Measurements from ENCODE around the gene LAG3.

LAG3 gene

GRCh38 chr12:6771509-6772330 lies 600 bp upstream of the LAG3 start:
- peak overlapping the region; percentile 47 for H3K4me3 Mint-ChIP-seq
- H3K36me3 Mint-ChIP-seq: no peaks in the 10 kb centered on the region
- CTCF ChIA-PET: interaction anchor here (0.6 to 1.9 kb wide), 9 partner anchors 9 to 365 kb away, joined by 3 to 7 read pairs (median 4); partner anchors contain the start of gene MLF2
- DNase-seq: no peak
- peaks cover 67% of the 10 kb centered on the region for H3K4me1 Mint-ChIP-seq
- peaks cover 99% of the 10 kb centered on the region for H3K27me3 Mint-ChIP-seq
- no peaks in the 10 kb centered on the region for H3K9me3 Mint-ChIP-seq
- peak overlapping the region; percentile 57 for H3K27ac Mint-ChIP-seq

GRCh38 chr12:6772726-6773589 lies 638 bp downstream of the LAG3 start:
- H3K4me3 Mint-ChIP-seq: peak overlapping the region; percentile 59
- CTCF ChIA-PET: interaction anchor here (1.3 to 9.6 kb wide), 5 partner anchors 6 to 20 kb away, joined by 4 to 63 read pairs (median 7); partner anchors contain the start of genes MLF2 and PTMS
- H3K27me3 Mint-ChIP-seq: peaks cover 99% of the 10 kb centered on the region
- peak overlapping the region; percentile 64 for H3K27ac Mint-ChIP-seq
- no peaks in the 10 kb centered on the region for H3K36me3 Mint-ChIP-seq
- no peak for DNase-seq
- no peaks in the 10 kb centered on the region for H3K9me3 Mint-ChIP-seq
- peaks cover 56% of the 10 kb centered on the region for H3K4me1 Mint-ChIP-seq

GRCh38 chr12:6773590-6774351 lies 1.5 kb downstream of the LAG3 start:
- CTCF ChIA-PET: interaction anchor here (0.6 to 9.6 kb wide), 11 partner anchors 6 to 78 kb away, joined by 3 to 63 read pairs (median 4); partner anchors contain the start of genes CD4, MLF2, PTMS and USP5
- H3K27me3 Mint-ChIP-seq: peaks cover 99% of the 10 kb centered on the region
- H3K9me3 Mint-ChIP-seq: no peaks in the 10 kb centered on the region
- H3K27ac Mint-ChIP-seq: no peak overlapping the region
- DNase-seq: no peak
- H3K4me3 Mint-ChIP-seq: peak overlapping the region; percentile 59
- H3K4me1 Mint-ChIP-seq: peaks cover 59% of the 10 kb centered on the region
- no peaks in the 10 kb centered on the region for H3K36me3 Mint-ChIP-seq

GRCh38 chr12:6774499-6775062 lies 2.3 kb downstream of the LAG3 start:
- CTCF ChIA-PET: interaction anchor here (0.7 to 9.6 kb wide), 11 partner anchors 7 to 161 kb away, joined by 3 to 63 read pairs (median 4); partner anchors contain the start of genes CD4, MLF2, PTMS and USP5
- Mint-ChIP-seq H3K36me3 (no peaks in the 10 kb centered on the region), H3K4me1 (peaks cover 65% of the 10 kb centered on the region), H3K27ac (peak overlapping the region; percentile 35), H3K27me3 (peaks cover 93% of the 10 kb centered on the region), H3K9me3 (no peaks in the 10 kb centered on the region), H3K4me3 (peak overlapping the region; percentile 31)
- DNase-seq: no peak

GRCh38 chr12:6775185-6776174 lies 3.2 kb downstream of the LAG3 start:
- peaks cover 74% of the 10 kb centered on the region for H3K4me1 Mint-ChIP-seq
- H3K4me3 Mint-ChIP-seq: peak overlapping the region; percentile 31
- DNase-seq: no peak
- no peaks in the 10 kb centered on the region for H3K9me3 Mint-ChIP-seq
- H3K36me3 Mint-ChIP-seq: no peaks in the 10 kb centered on the region
- H3K27me3 Mint-ChIP-seq: peaks cover 84% of the 10 kb centered on the region
- CTCF ChIA-PET: interaction anchor here (0.7 to 9.6 kb wide), 7 partner anchors 8 to 162 kb away, joined by 3 to 63 read pairs (median 7); partner anchors contain the start of genes MLF2, PTMS and USP5
- no peak overlapping the region for H3K27ac Mint-ChIP-seq

GRCh38 chr12:6777386-6777785 lies 5.1 kb downstream of the LAG3 start:
- no peaks in the 10 kb centered on the region for H3K36me3 Mint-ChIP-seq
- H3K9me3 Mint-ChIP-seq: no peaks in the 10 kb centered on the region
- peaks cover 65% of the 10 kb centered on the region for H3K27me3 Mint-ChIP-seq
- no peak for DNase-seq
- H3K4me1 Mint-ChIP-seq: peaks cover 68% of the 10 kb centered on the region
- H3K4me3 Mint-ChIP-seq: no peak overlapping the region
- CTCF ChIA-PET: interaction anchor here (1.0 to 9.6 kb wide), 4 partner anchors 10 to 54 kb away, joined by 3 to 63 read pairs (median 36); partner anchors contain the start of genes CD4, MLF2 and PTMS
- no peak overlapping the region for H3K27ac Mint-ChIP-seq

- Mint-ChIP-seq H3K27ac (no peak overlapping the region), H3K4me3 (peak overlapping the region; percentile 75), H3K9me3 (no peaks in the 10 kb centered on the region), H3K36me3 (no peaks in the 10 kb centered on the region), H3K27me3 (peaks cover 57% of the 10 kb centered on the region), H3K4me1 (peaks cover 67% of the 10 kb centered on the region)
- CTCF ChIA-PET: interaction anchor here (0.7 to 9.6 kb wide), 10 partner anchors 9 to 157 kb away, joined by 3 to 63 read pairs (median 9); partner anchors contain the start of genes CD4, GPR162, MLF2 and PTMS
- no peak for DNase-seq
Observed at GRCh38 chr12:6778217-6778573, 5.9 kb downstream of the LAG3 start.

- Mint-ChIP-seq H3K36me3 (no peaks in the 10 kb centered on the region), H3K4me1 (peaks cover 69% of the 10 kb centered on the region)
Observed at GRCh38 chr12:6778574-6779550, 6.5 kb downstream of the LAG3 start.

GRCh38 chr12:6779708-6780432 lies 7.5 kb downstream of the LAG3 start:
- no peaks in the 10 kb centered on the region for H3K9me3 Mint-ChIP-seq
- H3K27me3 Mint-ChIP-seq: peaks cover 40% of the 10 kb centered on the region
- DNase-seq: no peak
- peak overlapping the region; percentile 11 for H3K27ac Mint-ChIP-seq
- peaks cover 69% of the 10 kb centered on the region for H3K4me1 Mint-ChIP-seq
- H3K4me3 Mint-ChIP-seq: no peak overlapping the region
- CTCF ChIA-PET: interaction anchor here (0.6 to 9.6 kb wide), 12 partner anchors 11 to 209 kb away, joined by 3 to 63 read pairs (median 6); partner anchors contain the start of genes CD4, MLF2, PTMS and ZNF384
- no peaks in the 10 kb centered on the region for H3K36me3 Mint-ChIP-seq

More at GRCh38 chr12:6778574-6779550, 6.5 kb downstream of the LAG3 start:
- H3K27me3 Mint-ChIP-seq: peaks cover 51% of the 10 kb centered on the region
- DNase-seq: peak; percentile 94
- CTCF ChIA-PET: interaction anchor here (0.6 to 9.6 kb wide), 11 partner anchors 8 to 158 kb away, joined by 3 to 63 read pairs (median 8); partner anchors contain the start of genes CD4, GPR162, MLF2 and PTMS
- peak overlapping the region; percentile 56 for H3K27ac Mint-ChIP-seq
- no peaks in the 10 kb centered on the region for H3K9me3 Mint-ChIP-seq
- peak overlapping the region; percentile 75 for H3K4me3 Mint-ChIP-seq

- DNase-seq: no peak
- Mint-ChIP-seq H3K27ac (peak overlapping the region; percentile 21), H3K4me3 (no peak overlapping the region), H3K36me3 (no peaks in the 10 kb centered on the region), H3K4me1 (peaks cover 69% of the 10 kb centered on the region), H3K9me3 (no peaks in the 10 kb centered on the region), H3K27me3 (peaks cover 33% of the 10 kb centered on the region)
- CTCF ChIA-PET: interaction anchor here (0.6 to 9.6 kb wide), 13 partner anchors 8 to 210 kb away, joined by 3 to 63 read pairs (median 3); partner anchors contain the start of genes LAG3, MLF2, PTMS and ZNF384
Observed at GRCh38 chr12:6780573-6780972, 8.3 kb downstream of the LAG3 start.

Measured in activated naive CD4-positive, alpha-beta T cell treated with anti-CD3 and anti-CD28 coated beads, Interleukin-2, amount 10 ng/mL, durations not matched to agents 7 days and 5 days (primary cell).